PC-9 (cell line): Measurements from ENCODE around the gene ABCA2. TPM values are rescaled to one million over a fixed set of nuclear protein-coding genes. Genes with fewer than 3 reads are reported as not detected.

Experiments used
- BruUV-seq: library from RNA; stranded (reverse); fragments of 400-500 nt; replicated peaks from 2 replicates; lab custom pipeline; 2021; lab: Mats Ljungman, UMichigan
- CTCF ChIA-PET: fragments of 300-600 bp; sonication (Branson Sonifier 250); formaldehyde crosslinking; loops from one replicate; lab custom pipeline; 2022; ENCODE audit warnings: antibody characterized with exemption; lab: Charles Lee
- POLR2A ChIA-PET: fragments of 300-600 bp; sonication (Branson Sonifier 250); formaldehyde crosslinking; loops from one replicate; lab custom pipeline; 2022; ENCODE audit warnings: antibody characterized with exemption; ENCODE audit not compliant: unreplicated experiment; lab: Charles Lee
- DNase-seq, 2 experiments: peaks; one replicate each; pipeline versions ENCODE4 v3.0.0 to v3.0.0-alpha.2; 2015 to 2022; ENCODE audit warnings: mixed read lengths in 1 of 2
- H2AFZ ChIP-seq: fragments of 200-600 bp; sonication (generic); 2 replicates; pipeline ENCODE4 v1.8.1; 2017; ENCODE audit warnings: antibody characterized with exemption
- H3F3A ChIP-seq: fragments of 200-600 bp; sonication (generic); 2 replicates; pipeline ENCODE4 v1.8.1; 2017; ENCODE audit warnings: antibody characterized with exemption, mild to moderate bottlenecking, low read depth; ENCODE audit not compliant: insufficient read depth
- H3K27ac ChIP-seq: fragments of 200-600 bp; sonication (generic); 2 replicates; pipeline ENCODE4 v1.6.1; 2016; ENCODE audit warnings: mixed run types
- H3K27me3 ChIP-seq: fragments of 200-600 bp; sonication (generic); 2 replicates; pipeline ENCODE4 v1.6.1; 2016; ENCODE audit warnings: low read depth, mixed run types; ENCODE audit not compliant: insufficient read depth
- H3K36me3 ChIP-seq: fragments of 200-600 bp; sonication (generic); 2 replicates; pipeline ENCODE4 v1.6.1; 2016; ENCODE audit warnings: low read depth, mixed run types
- H3K4me1 ChIP-seq: fragments of 200-600 bp; sonication (generic); replicated peaks from 2 replicates; pipeline ENCODE4 v1.6.1; 2016; ENCODE audit warnings: mixed run types; ENCODE audit not compliant: insufficient read depth
- H3K4me2 ChIP-seq: fragments of 200-600 bp; sonication (generic); 2 replicates; pipeline ENCODE4 v1.6.1; 2017; ENCODE audit warnings: mixed run types
- H3K4me3 ChIP-seq: fragments of 200-600 bp; sonication (generic); 2 replicates; pipeline ENCODE4 v1.6.1; 2016; ENCODE audit warnings: mixed run types
- H3K79me2 ChIP-seq: fragments of 200-600 bp; sonication (generic); 2 replicates; pipeline ENCODE4 v1.6.1; 2017; ENCODE audit warnings: low read depth, mixed run types
- H3K9me2 ChIP-seq: fragments of 200-600 bp; sonication (generic); 2 replicates; pipeline ENCODE4 v1.8.1; 2017; ENCODE audit warnings: mild to moderate bottlenecking; ENCODE audit not compliant: insufficient read depth
- H3K9me3 ChIP-seq: fragments of 200-600 bp; sonication (generic); 2 replicates; pipeline ENCODE4 v1.8.1; 2016; ENCODE audit warnings: low read depth; ENCODE audit not compliant: insufficient read depth
- H4K20me1 ChIP-seq: fragments of 200-600 bp; sonication (generic); 2 replicates; pipeline ENCODE4 v1.8.1; 2017; ENCODE audit not compliant: insufficient read depth
- EZH2 ChIP-seq: fragments of 200-600 bp; sonication (generic); IDR thresholded peaks from 2 replicates; pipeline ENCODE4 v1.8.0; 2017; ENCODE audit warnings: antibody characterized with exemption, low read depth
- intact Hi-C: fragments of 100-400 bp; cut with micrococcal nuclease; formaldehyde crosslinking; loops from one replicate; pipeline ENCODE4 v1.10.0; 2022; ENCODE audit not compliant: unreplicated experiment
- total RNA-seq: library from RNA; stranded (reverse); gene quantifications from 2 replicates; pipeline ENCODE4 v1.2.3, GENCODE V29; 2021
- TF ChIP-seq, protein P1 (sequence below): fragments of 200-600 bp; sonication (generic); conservative IDR thresholded peaks from 2 replicates; pipeline ENCODE4 v1.6.1; 2017; ENCODE audit warnings: mixed run types, antibody characterized with exemption, mild to moderate bottlenecking, moderate library complexity

Gene ABCA2
- total RNA-seq, 1 experiment from 2014 or later, result 79.2 TPM

DNA sequence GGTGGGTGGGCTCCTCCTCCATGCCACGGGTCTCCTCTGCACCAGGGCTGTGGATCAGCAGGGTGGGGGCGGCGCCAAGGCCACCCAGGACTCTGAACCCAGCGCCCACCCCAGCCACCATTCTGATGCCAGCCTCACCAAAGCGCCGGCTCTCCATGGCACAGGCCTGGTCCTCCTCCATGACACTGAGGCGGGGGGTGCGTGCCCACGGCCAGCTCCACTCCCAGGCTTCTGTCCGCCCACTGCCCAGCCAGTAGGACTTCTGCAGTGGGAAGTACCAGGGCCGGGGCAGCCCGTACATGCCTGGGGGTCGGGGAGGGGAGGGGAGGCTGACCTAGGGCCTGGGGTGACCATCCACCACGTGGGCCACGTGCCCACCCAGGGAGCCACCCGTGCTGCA, 11.6 kb downstream of the ABCA2 start:
- Histone ChIP-seq H3K79me2 (no peaks in the 10 kb centered on the region), H3K4me2 (no peak overlapping the region), H3K36me3 (no peaks in the 10 kb centered on the region), H3K4me1 (no peaks in the 10 kb centered on the region), H4K20me1 (no peaks in the 10 kb centered on the region; the same call in 1 of the 2 replicates), H3K9me2 (no peaks in the 10 kb centered on the region), H3K9me3 (no peaks in the 10 kb centered on the region), H3K27me3 (no peaks in the 10 kb centered on the region), H2AFZ (no peak overlapping the region), H3F3A (peaks cover 4% of the 10 kb centered on the region; the same call in 1 of the 2 replicates), H3K4me3 (no peak overlapping the region), H3K27ac (no peak overlapping the region)
- DNase-seq, result no peak
- intact Hi-C loops, result no loop called here
- POLR2A ChIA-PET, result no interaction called here
- BruUV-seq, result no TSS peak
- CTCF ChIA-PET, result no interaction called here
- TF ChIP-seq, protein P1, sequence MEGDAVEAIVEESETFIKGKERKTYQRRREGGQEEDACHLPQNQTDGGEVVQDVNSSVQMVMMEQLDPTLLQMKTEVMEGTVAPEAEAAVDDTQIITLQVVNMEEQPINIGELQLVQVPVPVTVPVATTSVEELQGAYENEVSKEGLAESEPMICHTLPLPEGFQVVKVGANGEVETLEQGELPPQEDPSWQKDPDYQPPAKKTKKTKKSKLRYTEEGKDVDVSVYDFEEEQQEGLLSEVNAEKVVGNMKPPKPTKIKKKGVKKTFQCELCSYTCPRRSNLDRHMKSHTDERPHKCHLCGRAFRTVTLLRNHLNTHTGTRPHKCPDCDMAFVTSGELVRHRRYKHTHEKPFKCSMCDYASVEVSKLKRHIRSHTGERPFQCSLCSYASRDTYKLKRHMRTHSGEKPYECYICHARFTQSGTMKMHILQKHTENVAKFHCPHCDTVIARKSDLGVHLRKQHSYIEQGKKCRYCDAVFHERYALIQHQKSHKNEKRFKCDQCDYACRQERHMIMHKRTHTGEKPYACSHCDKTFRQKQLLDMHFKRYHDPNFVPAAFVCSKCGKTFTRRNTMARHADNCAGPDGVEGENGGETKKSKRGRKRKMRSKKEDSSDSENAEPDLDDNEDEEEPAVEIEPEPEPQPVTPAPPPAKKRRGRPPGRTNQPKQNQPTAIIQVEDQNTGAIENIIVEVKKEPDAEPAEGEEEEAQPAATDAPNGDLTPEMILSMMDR, result no peak
- TF ChIP-seq EZH2, result no peak

DNA sequence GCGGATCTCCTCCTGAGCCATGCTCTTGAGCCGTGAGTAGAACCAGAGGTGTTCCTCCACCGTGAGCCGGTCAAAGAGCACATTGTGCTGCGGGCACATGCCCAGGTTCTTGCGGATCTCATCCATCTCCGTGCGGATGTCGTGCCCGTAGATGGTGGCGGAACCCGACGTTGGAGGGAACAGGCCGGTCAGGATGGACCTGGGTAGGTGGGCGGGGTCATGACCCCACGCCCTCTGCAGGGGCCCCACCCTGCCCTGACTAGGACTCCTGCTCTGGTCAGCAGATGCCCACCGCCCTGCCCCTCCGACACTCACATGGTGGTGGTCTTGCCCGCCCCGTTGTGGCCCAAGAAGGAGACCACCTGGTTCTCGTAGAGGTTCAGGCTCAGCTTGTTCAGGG, 12.1 kb downstream of the ABCA2 start:
- intact Hi-C loops, result no loop called here

DNA sequence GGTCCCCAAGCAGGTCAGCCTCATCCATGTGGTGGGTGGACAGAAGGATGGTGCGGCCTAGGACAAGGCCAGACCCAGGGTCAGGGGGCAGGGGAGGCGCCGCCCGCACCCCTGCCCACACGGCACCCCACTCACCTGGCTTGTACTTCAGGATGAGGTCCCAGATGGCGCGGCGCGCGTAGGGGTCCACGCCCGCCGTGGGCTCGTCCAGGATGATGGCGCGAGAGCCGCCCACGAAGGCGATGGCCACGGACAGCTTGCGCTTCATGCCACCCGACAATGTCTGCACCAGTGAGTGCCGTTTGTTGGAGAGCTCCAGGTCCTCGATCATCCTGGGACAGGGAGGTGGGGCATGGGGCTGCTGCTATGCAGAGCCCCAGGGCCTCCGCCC, 12.5 kb downstream of the ABCA2 start:
- no TSS peak for BruUV-seq
- no peaks in the 10 kb centered on the region for H4K20me1 ChIP-seq
- no peaks in the 10 kb centered on the region for H3K79me2 ChIP-seq
- H3K4me1 ChIP-seq, result no peaks in the 10 kb centered on the region
- H3K9me2 ChIP-seq, result no peaks in the 10 kb centered on the region
- no peaks in the 10 kb centered on the region for H3K27me3 ChIP-seq
- TF ChIP-seq EZH2, result no peak
- TF ChIP-seq, protein P1, result no peak
- no peak overlapping the region for H2AFZ ChIP-seq
- CTCF ChIA-PET, result no interaction called here
- no peak overlapping the region for H3K4me3 ChIP-seq
- no peaks in the 10 kb centered on the region for H3F3A ChIP-seq
- H3K9me3 ChIP-seq, result no peaks in the 10 kb centered on the region
- POLR2A ChIA-PET, result no interaction called here
- H3K36me3 ChIP-seq, result no peaks in the 10 kb centered on the region
- no peak for DNase-seq
- no peak overlapping the region for H3K4me2 ChIP-seq
- H3K27ac ChIP-seq, result no peak overlapping the region
- intact Hi-C loops, result no loop called here

More for the DNA sequence above, 12.1 kb downstream of the ABCA2 start:
- no peak overlapping the region for H3K27ac ChIP-seq
- no peaks in the 10 kb centered on the region for H3K36me3 ChIP-seq
- no peaks in the 10 kb centered on the region for H3F3A ChIP-seq
- H2AFZ ChIP-seq, result no peak overlapping the region
- H3K4me3 ChIP-seq, result no peak overlapping the region
- no peaks in the 10 kb centered on the region for H3K9me3 ChIP-seq
- TF ChIP-seq, protein P1, result no peak
- TF ChIP-seq EZH2, result no peak
- H3K79me2 ChIP-seq, result no peaks in the 10 kb centered on the region
- ChIA-PET POLR2A (no interaction called here), CTCF (no interaction called here)
- no peaks in the 10 kb centered on the region for H3K9me2 ChIP-seq
- no TSS peak for BruUV-seq
- no peak for DNase-seq
- no peaks in the 10 kb centered on the region for H4K20me1 ChIP-seq
- H3K27me3 ChIP-seq, result no peaks in the 10 kb centered on the region
- no peak overlapping the region for H3K4me2 ChIP-seq
- H3K4me1 ChIP-seq, result no peaks in the 10 kb centered on the region
